Measurements from ENCODE around the gene PCNX3. TPM values are rescaled to one million over a fixed set of nuclear protein-coding genes. Genes with fewer than 3 reads are reported as not detected.
A peak's percentile ranks its signal among the peaks of the same experiment; 100 is the strongest.

The PCNX3 gene
- total and polyA plus RNA-seq, 2 of the 13 experiments (the other 11 are each of a cell fraction or from before 2014, with no cell fraction given): 16.2 to 23.0 TPM

GRCh38 chr11:65615950-65616574 is 486 bp downstream of the PCNX3 start (continued):
- TF ChIP-seq ZBTB21 (CRISPR knock-in tag; IDR thresholded peaks at IDR 0.05): no peak
- TF ChIP-seq PRDM4 (CRISPR knock-in tag; IDR thresholded peaks at IDR 0.05; ENCODE audit: borderline replicate concordance): no peak
- TF ChIP-seq MAX (IDR thresholded peaks at IDR 0.05): no peak
- no peak for TF ChIP-seq SOX5 (CRISPR knock-in tag; IDR thresholded peaks at IDR 0.05; ENCODE audit: borderline replicate concordance)
- no peak for TF ChIP-seq SIN3B (IDR thresholded peaks at IDR 0.05; ENCODE audit: low read length)
- no peak for TF ChIP-seq REST (IDR thresholded peaks at IDR 0.05; ENCODE audit: borderline replicate concordance in 1 of 2, low read depth in 1 of 2, low read length in 2 of 2)
- TF ChIP-seq MEF2D (CRISPR knock-in tag; IDR thresholded peaks at IDR 0.05): no peak
- no peak for TF ChIP-seq ZNF598 (CRISPR knock-in tag; IDR thresholded peaks at IDR 0.05; ENCODE audit: borderline replicate concordance)
- no peak for TF ChIP-seq ZSCAN29 (CRISPR knock-in tag; conservative IDR thresholded peaks at IDR 0.05)
- no peak; the same call in 1 of the 2 replicates for TF ChIP-seq KLF6 (CRISPR knock-in tag; IDR thresholded peaks at IDR 0.05)
- no peak for TF ChIP-seq HDAC1 (CRISPR knock-in tag; IDR thresholded peaks at IDR 0.05)
- peak; percentile 11; the same call in 1 of the 2 replicates for TF ChIP-seq ZBTB33 (CRISPR knock-in tag; IDR thresholded peaks at IDR 0.05)
- no peak for TF ChIP-seq ZNF747 (CRISPR knock-in tag; IDR thresholded peaks at IDR 0.05; ENCODE audit: borderline replicate concordance)
- TF ChIP-seq GZF1 (CRISPR knock-in tag; IDR thresholded peaks at IDR 0.05): no peak
- no peak for TF ChIP-seq HOMEZ (CRISPR knock-in tag; IDR thresholded peaks at IDR 0.05; ENCODE audit: low read depth)
- no peak for TF ChIP-seq MTF2 (CRISPR knock-in tag; IDR thresholded peaks at IDR 0.05; ENCODE audit: borderline replicate concordance)
